PFSK-1 (cell line): ENCODE data around the gene MPC1.

Experiments used
- POLR2AphosphoS5 ChIP-seq: IDR thresholded peaks from 2 replicates; pipeline ENCODE4 v1.6.1; 2012; ENCODE audit warnings: low read depth, mild to moderate bottlenecking, control low read depth, low read length, moderate library complexity
- TAF1 ChIP-seq: IDR thresholded peaks from 2 replicates; pipeline ENCODE4 v1.6.1; 2012; ENCODE audit warnings: low read length, control low read depth, borderline replicate concordance; ENCODE audit not compliant: insufficient read depth
- TF ChIP-seq, protein P1 (sequence below), 2 experiments: IDR thresholded peaks; 2 replicates each; pipeline versions ENCODE4 v1.6.1 to v1.8.0; 2011 to 2012; ENCODE audit warnings: low read depth in 2 of 2, low read length in 2 of 2, control low read depth in 1 of 2, inconsistent platforms in 1 of 2, mild to moderate bottlenecking in 1 of 2, moderate library complexity in 1 of 2; ENCODE audit not compliant: insufficient read depth in 1 of 2

DNA sequence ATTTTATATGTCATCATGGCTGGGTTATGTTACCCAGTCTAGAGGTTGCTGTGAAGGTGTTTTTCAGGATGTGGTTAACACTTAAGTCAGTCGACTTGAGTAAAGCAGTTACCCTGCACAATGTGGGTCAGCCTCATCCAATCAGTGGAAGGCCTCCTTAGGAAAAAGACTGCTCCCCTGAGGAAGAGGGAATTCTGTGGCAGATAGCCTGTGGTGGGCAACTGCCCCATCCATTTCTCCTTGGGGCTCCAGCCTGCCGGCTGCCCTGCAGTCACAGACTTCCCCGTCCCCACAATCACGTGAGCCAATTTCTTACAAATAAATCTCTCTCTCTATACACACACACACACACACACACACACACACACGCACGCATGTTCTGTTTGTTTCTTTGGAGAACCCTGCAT is 34.5 kb upstream of the MPC1 start:
- TF ChIP-seq POLR2AphosphoS5 = no peak
- TF ChIP-seq TAF1 = no peak
- TF ChIP-seq, protein P1, sequence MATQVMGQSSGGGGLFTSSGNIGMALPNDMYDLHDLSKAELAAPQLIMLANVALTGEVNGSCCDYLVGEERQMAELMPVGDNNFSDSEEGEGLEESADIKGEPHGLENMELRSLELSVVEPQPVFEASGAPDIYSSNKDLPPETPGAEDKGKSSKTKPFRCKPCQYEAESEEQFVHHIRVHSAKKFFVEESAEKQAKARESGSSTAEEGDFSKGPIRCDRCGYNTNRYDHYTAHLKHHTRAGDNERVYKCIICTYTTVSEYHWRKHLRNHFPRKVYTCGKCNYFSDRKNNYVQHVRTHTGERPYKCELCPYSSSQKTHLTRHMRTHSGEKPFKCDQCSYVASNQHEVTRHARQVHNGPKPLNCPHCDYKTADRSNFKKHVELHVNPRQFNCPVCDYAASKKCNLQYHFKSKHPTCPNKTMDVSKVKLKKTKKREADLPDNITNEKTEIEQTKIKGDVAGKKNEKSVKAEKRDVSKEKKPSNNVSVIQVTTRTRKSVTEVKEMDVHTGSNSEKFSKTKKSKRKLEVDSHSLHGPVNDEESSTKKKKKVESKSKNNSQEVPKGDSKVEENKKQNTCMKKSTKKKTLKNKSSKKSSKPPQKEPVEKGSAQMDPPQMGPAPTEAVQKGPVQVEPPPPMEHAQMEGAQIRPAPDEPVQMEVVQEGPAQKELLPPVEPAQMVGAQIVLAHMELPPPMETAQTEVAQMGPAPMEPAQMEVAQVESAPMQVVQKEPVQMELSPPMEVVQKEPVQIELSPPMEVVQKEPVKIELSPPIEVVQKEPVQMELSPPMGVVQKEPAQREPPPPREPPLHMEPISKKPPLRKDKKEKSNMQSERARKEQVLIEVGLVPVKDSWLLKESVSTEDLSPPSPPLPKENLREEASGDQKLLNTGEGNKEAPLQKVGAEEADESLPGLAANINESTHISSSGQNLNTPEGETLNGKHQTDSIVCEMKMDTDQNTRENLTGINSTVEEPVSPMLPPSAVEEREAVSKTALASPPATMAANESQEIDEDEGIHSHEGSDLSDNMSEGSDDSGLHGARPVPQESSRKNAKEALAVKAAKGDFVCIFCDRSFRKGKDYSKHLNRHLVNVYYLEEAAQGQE (IDR thresholded peaks at IDR 0.05; ENCODE audit: insufficient read depth in 1 of 2, low read depth in 2 of 2, low read length in 2 of 2) = no peak
